GM19240 (cell line): ENCODE data around the gene ANKRD53.
"Not testable (repeated sequence)": the region's sequence is repeated elsewhere in the genome, so short reads cannot be mapped to it uniquely, and the experiment has no call there.

Experiments
- DNase-seq: peaks from one replicate; pipeline ENCODE4 v3.0.0; 2011; ENCODE audit warnings: low spot score; ENCODE audit not compliant: insufficient read length

The ANKRD53 gene

GRCh38 chr2:70988726-70989648 is 10.6 kb downstream of the ANKRD53 start:
- DNase-seq: no peak

GRCh38 chr2:70990216-70990615 is 11.8 kb downstream of the ANKRD53 start:
- DNase-seq: no peak

DNA sequence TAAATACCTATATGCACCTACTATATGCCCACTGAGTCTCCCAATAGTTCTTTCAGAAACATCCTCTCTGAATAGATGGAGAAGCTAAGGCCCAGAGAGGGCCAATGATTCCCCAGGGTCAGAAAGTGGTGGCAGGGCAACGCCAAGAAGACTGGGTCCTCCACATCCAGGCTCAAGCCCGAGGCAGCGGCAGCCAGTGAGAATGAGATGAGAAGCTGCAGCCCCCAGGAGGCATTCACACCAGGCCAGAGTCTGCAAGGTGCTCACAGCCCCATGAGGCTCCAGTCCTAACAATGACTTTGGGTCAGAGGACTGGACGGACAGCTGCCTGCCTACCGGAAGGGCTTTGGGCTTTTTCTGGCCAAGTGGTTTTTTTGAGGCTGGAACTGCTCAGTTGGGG is 12.7 kb downstream of the ANKRD53 start:
- no peak for DNase-seq

- no peak for DNase-seq
Observed at GRCh38 chr2:70991742-70992141, 13.3 kb downstream of the ANKRD53 start.

DNA sequence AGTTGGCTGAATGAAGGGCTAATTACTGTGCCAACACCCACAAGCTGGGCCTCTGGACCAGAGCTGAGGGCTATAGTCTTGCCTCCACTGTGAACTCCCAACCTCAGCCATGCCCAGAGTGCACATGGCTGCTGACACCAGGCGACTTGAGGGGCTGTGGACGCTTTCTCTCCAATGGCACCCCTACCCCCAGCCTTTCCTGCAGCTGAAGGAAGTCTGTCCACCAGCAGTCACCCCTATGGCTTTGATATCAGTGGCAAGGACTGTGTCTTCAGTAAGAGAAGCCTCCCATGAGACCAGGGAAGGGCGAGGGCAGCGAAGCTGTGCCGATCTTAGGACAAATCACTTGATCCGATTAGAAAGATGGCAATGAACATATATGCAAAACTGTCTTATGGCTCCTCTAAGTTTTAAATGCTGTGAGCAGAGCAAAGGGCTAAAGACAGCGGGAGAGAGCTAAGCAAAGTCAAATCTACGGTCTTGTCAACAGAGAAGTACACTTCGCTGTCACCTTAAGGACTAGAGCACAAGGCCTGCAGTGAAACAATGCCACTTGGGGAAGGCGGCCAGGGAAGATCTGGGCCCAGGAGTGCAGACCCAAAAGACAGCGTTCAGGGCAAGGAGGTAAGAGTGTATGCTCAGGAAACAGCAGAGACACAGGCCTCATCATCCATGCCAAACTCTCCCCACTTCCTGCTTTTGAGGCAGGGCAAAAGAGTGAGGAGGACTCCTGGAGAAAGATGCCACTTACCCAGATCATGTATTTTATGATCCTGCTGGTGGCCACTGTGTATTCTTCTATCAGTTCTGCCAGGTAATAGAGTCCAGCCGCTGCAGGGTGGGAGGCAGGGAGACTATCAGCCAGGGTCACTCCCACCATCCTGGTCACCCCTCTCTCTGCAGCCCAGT is 14.8 kb downstream of the ANKRD53 start:
- no peak for DNase-seq

GRCh38 chr2:70994009-70994698 is 15.7 kb downstream of the ANKRD53 start:
- no peak for DNase-seq

- peak; percentile 81 for DNase-seq
Observed at GRCh38 chr2:70994699-70995425, 16.4 kb downstream of the ANKRD53 start, which contains the start of gene TEX261. Gene TEX261 (minus strand): TSS chr2:70994873. CDS start chr2:70994757, 116 bp downstream.

DNA sequence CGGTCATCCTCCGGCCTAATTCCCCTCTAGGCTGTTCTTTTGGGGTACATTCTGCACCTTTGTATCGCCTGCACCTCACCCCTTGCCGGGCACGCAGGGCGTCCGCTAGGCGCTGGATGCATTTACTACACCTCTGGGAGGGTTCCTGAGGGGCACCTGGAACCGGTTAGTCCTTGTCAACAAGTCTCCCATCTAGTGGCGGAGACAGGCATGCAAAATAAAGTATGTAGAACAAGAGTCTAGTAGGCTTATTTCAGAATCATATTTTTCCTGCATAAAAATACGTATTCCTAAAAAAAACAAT is 16.9 kb downstream of the ANKRD53 start:
- DNase-seq: peak; percentile 51

DNA sequence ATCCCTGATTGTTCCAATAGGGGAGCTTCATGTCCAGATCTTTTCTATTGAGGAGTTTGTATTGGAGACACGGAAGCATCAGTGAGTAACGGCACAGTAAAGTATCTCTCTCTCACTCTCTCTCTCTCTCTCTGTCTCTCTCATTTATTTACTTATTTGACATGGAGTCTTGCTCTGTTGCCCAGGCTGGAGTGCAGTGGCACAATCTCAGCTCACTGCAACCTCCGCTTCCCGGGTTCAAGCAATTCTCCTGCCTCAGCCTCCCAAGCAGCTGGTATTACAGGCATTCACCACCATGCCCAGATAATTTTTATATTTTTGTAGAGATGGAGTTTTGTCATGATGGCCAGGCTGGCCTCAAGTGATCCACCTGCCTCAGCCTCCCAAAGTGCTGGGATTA is 20.5 kb downstream of the ANKRD53 start:
- not testable (repeated sequence) for DNase-seq

- DNase-seq: no peak
Observed at GRCh38 chr2:70999362-70999761, 20.9 kb downstream of the ANKRD53 start.

DNA sequence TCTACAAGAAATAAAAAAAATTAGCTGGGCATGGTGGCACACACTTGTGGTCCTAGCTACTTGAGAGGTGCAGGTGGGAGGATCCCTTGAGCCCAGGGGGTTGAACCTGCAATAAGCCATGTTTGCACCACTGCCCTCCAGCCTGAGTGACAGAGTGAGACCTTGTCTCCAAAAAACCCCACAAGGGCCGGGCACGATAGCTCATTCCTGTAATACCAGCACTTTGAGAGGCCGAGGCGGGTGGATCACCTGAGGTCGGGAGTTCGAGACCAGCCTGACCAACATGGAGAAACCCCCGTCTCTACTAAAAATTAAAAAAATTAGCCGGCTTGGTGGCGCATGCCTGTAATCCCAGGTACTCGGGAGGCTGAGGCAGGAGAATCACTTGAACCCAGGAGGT is 21.5 kb downstream of the ANKRD53 start:
- not testable (repeated sequence) for DNase-seq

- peak; percentile 69 for DNase-seq
Observed at GRCh38 chr2:71000780-71001591, 22.6 kb downstream of the ANKRD53 start.

DNA sequence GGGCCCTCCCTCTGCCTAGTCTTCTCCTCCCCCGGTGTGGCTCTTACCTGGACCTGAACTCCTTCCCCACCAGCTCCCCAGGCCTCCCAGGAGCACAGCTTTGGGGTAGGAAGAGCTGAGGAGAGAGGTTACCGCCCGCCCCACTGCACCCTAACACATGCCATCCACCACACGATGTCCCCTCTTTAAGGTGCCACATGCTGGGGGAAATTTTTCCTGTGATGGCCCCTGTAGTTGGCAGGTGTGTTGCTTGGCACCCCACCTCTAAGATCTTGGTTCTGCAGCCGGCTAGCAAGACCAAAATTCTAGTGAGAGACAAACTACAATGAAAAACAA is 23.1 kb downstream of the ANKRD53 start:
- no peak for DNase-seq

DNA sequence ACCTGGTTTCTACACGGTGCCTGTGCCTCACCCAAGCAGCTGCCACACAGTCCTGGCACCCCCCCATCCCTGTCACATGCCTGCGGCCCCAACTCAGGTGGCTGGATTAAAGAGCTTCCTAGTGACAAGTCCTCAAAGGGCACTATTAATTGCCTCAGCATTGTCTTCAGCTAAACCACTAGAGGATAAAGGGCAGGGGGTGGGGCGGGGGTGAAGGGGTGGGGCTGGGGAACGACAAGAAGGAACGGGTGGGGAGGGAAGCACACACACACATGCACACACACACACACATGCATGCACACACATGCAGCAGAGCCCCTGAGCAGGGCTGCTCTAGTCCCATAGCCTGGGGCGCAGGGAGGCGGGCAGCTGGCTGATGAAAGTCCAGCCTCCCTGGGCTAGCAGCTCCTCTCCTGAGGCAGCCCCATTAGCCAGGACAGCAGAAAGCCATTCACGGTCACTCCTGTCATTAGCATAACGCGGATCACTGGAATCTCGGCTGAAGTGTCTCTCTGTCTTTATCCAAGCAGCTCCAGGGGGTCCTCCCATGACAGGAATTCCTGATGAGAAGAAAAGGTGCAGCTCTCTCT is 23.6 kb downstream of the ANKRD53 start:
- no peak for DNase-seq

DNA sequence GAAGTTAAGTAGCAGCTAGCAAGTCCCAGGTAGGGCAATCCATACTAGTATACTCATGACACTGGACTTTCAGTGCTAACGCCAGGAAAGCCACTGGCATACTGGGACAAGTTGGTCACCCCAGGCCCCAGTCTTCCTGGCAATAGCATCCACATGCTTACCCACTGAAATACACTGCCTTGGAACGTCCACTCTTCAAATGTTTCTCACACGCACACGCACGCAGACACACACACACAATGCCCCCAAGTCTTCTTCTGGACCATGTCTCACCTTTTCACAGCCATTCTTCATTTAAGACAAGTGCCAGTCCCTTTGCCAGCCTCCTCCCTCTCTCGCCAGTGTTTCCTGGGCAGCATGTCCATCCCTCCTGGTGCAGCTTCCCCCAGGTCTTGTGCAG is 25.0 kb downstream of the ANKRD53 start:
- no peak for DNase-seq

DNA sequence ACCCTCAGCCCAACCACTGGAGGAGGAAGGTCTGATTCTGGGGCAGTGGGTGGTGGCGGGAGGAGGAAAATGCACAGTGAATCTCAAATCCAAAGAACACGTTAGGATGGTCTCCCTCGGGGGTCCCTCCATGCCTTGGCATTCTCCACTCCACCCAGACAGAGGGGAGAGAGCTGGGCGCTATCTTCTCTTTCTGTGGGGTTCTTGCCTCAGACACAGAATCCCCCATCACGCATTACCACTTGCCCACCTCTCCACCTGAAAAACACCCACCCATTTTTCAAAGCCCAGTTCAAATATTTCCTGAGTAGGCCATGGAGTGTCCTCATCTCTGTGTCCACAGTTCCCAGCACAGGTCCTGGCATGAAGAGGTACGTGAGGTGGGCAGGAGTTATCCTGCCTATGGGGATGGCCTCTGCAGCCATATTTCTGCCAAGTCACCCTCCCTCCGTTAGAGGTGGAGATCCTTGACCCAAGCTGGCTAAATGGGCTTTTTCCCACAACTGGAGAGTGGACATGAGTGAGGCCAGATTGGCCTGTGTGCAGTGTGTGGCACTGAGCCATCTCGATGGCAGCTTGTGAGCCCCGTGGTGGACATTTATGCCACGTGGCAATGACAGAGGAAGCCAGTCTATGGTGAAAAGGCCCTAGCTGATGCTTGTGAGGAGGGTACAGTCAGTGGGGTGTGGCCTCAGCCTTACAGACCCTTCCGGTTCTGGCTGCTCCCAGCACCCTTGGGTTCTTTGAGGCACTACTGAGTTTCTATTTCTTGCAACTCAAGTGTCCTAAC is 25.7 kb downstream of the ANKRD53 start:
- DNase-seq: no peak

DNA sequence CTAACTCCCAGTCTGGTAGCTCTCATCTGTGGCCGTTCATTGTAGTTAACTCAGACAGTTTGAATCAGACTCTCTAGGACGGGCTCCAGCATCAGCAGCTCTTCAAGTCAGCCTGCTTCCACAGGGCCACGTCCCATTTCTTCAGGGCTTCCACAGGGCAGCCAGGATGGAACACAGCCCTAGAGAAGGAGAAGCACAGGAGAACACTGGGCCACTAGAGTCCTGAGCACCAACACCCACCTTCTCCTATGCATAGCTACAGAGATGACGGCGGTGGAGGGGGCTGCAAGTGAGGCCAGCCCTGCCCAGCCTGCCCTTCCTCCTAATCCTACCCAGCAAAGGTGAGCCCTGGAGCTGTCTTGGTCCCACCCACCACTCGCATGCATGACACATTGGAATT is 26.4 kb downstream of the ANKRD53 start:
- DNase-seq: no peak

DNA sequence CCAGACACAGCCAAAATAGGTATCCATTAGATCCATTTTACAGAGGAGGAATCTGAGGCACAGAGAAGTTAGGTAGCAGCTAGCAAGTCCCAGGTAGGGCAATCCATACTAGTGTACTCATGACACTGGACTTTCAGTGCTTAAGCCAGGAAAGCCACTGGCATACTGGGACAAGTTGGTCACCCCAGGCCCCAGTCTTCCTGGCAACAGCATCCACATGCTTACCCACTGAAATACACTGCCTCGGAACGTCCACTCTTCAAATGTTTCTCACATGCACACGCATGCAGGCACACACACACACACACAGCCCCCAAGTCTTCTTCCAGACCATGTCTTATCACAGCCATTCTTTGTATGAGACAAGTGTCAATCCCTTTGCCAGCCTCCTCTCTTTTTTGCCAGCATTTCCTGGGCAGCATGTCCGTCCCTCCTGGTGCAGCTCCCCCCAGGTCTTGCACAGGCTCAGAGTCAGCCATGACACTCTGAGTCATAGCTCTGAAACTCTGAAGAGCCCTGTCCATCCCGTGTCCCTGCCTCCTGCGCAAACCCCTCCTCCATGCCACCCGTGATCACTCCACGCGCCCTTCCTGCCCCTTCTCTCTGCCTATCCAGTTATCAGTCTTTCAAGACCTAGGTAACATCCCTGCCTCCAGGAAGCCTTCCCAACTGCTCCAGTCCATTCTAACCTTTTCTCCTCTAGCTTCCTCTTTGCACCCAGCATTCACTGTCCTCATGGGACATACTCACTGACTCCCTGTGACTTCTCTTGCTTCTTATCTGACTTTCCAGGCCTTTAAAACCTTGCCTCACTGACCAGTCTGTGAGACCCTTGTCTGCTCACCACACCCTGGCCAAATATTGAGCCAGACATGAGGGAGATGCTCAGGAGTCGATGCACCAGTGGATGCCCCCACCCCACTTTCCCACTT is 27.1 kb downstream of the ANKRD53 start:
- DNase-seq: no peak
